SJCRH30 (cell line): Measurements from ENCODE around the gene CUTA. TPM values are rescaled to one million over a fixed set of nuclear protein-coding genes. Genes with fewer than 3 reads are reported as not detected.
"Not testable (repeated sequence)": the region's sequence is repeated elsewhere in the genome, so short reads cannot be mapped to it uniquely, and the experiment has no call there.

Experiments used
- DNase-seq, 2 experiments: peaks; one replicate each; pipeline ENCODE4 v3.0.0-alpha.2; 2015 to 2020
- H3K27ac ChIP-seq: fragments of 250-450 bp; sonication (Bioruptor Pico); 2 replicates; pipeline ENCODE4 v1.5.1; 2020; ENCODE audit warnings: mild to moderate bottlenecking, moderate library complexity
- H3K27me3 ChIP-seq: fragments of 250-450 bp; sonication (Bioruptor Pico); 2 replicates; pipeline ENCODE4 v1.5.1; 2020; ENCODE audit warnings: mild to moderate bottlenecking, moderate library complexity
- H3K36me3 ChIP-seq: fragments of 250-450 bp; sonication (Bioruptor Pico); 2 replicates; pipeline ENCODE4 v1.5.1; 2020; ENCODE audit warnings: mild to moderate bottlenecking, moderate library complexity
- H3K4me1 ChIP-seq: fragments of 250-450 bp; sonication (Bioruptor Pico); 2 replicates; pipeline ENCODE4 v1.5.1; 2020; ENCODE audit warnings: mild to moderate bottlenecking, moderate library complexity
- H3K4me3 ChIP-seq: fragments of 250-450 bp; sonication (Bioruptor Pico); 2 replicates; pipeline ENCODE4 v1.5.1; 2020; ENCODE audit warnings: mild to moderate bottlenecking, moderate library complexity
- H3K9me3 ChIP-seq: fragments of 250-450 bp; sonication (Bioruptor Pico); replicated peaks from 2 replicates; pipeline ENCODE4 v1.5.1; 2020; ENCODE audit warnings: mild to moderate bottlenecking, moderate library complexity
- total RNA-seq: library from RNA; depleted of rRNA; stranded (reverse); fragments of >200 nt; shearing (Covaris generic); gene quantifications from 2 replicates; pipeline ENCODE4 v1.2.3, GENCODE V29; 2014

The CUTA gene
- total RNA-seq, 1 experiment from 2014 or later = 181 TPM

DNA sequence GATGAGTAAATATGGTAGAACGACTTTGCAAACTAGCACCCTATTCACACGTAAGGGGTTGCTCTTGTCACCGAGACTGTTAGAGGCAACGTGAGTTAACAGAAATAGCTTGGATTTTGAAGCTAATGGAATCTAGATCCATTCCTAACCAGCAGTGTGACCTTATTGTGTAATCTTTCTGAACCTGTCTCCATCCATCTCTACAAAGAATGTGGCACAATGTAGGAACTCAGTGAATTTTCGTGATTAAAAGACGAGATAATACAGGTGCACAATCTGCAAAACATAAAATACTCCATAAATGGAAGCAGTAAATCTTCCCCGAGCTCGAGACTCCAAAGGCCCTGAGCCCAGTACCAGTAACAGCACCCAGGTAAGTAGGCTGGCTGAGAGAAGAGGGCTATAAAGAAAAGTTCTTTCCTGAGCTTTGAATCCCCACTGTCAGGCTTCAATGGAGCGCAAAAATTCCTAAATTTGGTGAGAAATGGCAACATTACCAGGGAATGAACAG lies 27.1 kb downstream of the CUTA start:
- no peak for DNase-seq
- H3K9me3 ChIP-seq = no peaks in the 10 kb centered on the region
- no peaks in the 10 kb centered on the region for H3K27me3 ChIP-seq
- peaks cover 11% of the 10 kb centered on the region for H3K4me1 ChIP-seq
- H3K27ac ChIP-seq = peak overlapping the region; percentile 53
- peak overlapping the region; percentile 37 for H3K4me3 ChIP-seq
- H3K36me3 ChIP-seq = peaks cover 12% of the 10 kb centered on the region; the same call in 1 of the 2 replicates

DNA sequence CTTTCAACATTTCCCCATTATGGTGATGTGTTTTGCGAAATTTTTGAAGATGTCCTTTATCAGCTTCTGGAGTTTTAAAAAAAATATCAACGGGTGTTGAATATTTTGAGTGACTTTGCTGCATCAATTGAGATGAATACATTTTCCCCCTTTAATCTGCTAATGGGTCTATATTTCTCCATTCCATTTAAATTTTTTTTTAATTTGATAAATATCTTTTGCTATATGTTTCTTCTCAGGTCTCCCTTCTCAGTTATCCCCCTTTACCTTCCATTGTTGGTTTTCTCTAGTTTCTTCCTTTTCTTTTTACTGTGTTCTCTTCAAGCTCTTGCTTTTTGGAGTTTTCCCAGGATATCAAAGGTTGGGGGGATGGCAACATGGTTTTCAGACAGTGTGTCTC lies 27.7 kb downstream of the CUTA start:
- H3K27me3 ChIP-seq = no peaks in the 10 kb centered on the region
- no peak overlapping the region for H3K4me3 ChIP-seq
- no peak for DNase-seq
- no peaks in the 10 kb centered on the region for H3K9me3 ChIP-seq
- peaks cover 11% of the 10 kb centered on the region for H3K4me1 ChIP-seq
- H3K36me3 ChIP-seq = peaks cover 7% of the 10 kb centered on the region; the same call in 1 of the 2 replicates
- no peak overlapping the region for H3K27ac ChIP-seq

DNA sequence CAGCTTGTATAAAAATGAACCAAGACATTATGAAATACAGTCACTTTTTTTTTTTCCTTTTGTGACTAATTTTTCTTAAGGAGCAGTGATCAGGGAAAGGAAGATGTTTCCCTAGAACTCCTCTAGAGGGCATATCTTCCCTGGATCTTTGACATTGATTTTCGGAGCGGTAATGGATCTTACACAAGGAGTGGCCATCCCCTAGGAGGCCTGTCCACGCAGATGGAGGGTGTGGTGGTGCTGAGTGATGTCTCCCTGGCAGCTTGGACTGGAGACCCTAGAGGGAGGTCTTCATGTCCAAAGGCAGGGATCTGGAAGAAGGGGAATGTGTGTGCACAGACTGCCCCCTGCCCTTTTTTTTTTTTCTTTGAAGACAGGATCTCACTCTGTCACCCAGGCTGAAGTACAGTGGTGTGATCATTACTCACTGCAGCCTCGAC lies 33.3 kb downstream of the CUTA start:
- Histone ChIP-seq H3K27ac (no peak overlapping the region), H3K4me3 (no peak overlapping the region), H3K9me3 (no peaks in the 10 kb centered on the region), H3K36me3 (no peaks in the 10 kb centered on the region), H3K4me1 (no peaks in the 10 kb centered on the region), H3K27me3 (no peaks in the 10 kb centered on the region; the same call in 1 of the 2 replicates)
- no peak for DNase-seq

DNA sequence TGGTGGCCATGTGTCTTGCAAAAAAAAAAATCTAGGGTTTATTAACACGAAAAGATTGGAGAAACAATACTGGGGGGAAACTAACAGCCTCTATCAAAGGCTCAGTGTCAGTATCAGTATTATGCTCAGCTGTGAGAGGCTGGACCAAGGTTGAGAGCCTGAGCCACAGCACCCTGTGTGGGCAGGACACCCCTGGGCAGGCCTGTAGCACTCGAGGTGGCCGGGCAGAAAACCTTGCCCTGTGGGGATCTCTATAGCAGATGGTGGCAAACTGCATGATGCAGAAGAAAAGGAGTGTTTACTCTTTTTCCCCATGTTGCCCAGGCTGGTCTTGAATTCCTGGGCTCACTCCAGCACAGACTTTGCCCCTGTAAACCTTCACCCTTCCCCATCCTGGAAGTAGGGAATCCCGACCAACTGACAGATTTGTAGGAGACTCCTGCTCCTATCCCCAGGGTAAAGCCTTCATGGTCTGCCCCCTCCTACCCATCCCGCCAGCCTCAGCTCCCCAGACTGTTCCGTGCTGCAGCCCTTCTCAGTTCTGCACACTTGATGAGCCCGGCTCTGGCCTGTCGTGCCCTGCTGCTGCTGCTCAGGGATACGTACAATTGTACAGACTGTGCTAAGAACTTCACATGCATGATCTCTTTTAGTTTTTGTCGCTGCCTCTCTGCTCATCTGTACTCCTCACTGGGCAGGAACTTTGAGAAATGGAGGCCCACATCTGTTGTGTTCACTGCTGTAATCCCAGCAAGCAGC lies 34.3 kb downstream of the CUTA start:
- Histone ChIP-seq H3K4me3 (no peak overlapping the region), H3K36me3 (no peaks in the 10 kb centered on the region), H3K9me3 (no peaks in the 10 kb centered on the region), H3K27me3 (no peaks in the 10 kb centered on the region; the same call in 1 of the 2 replicates), H3K27ac (no peak overlapping the region), H3K4me1 (no peaks in the 10 kb centered on the region)
- DNase-seq = no peak

DNA sequence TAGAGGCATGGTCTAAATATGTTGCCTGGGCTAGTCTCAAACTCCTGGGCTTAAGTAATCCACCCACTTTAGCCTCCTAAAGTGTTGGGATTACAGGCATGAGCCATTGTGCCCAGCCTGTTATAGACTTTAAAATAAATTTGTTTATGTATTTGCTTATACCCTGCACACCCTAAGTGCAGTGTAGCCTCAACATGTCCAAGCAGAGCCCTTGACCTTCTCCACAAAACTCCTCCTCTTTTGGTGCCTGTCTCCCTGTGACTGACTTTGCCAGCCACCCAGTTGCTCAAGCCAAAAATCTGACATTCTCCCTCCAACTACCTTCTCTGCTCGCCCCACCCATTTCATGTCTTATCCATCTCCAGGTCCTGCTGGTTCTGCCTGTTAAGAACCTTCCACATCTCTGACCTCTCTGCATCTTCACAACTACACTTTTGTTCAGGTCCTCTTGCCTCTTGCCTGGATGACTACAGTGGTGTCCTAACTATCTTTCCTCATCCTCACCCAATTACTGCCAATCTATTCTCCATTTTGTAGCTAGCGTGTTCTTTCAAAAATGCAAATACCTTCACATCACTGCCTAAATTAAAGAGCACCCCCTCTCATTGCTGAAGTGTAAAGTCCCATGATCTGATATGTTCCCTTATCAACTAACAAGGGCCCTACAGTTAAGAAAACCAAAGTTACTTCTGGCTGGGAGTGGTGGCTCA lies 37.5 kb downstream of the CUTA start:
- no peak overlapping the region for H3K27ac ChIP-seq
- no peak for DNase-seq
- H3K4me3 ChIP-seq = no peak overlapping the region
- H3K27me3 ChIP-seq = no peaks in the 10 kb centered on the region; the same call in 1 of the 2 replicates
- no peaks in the 10 kb centered on the region for H3K36me3 ChIP-seq
- no peaks in the 10 kb centered on the region for H3K9me3 ChIP-seq
- no peaks in the 10 kb centered on the region for H3K4me1 ChIP-seq

DNA sequence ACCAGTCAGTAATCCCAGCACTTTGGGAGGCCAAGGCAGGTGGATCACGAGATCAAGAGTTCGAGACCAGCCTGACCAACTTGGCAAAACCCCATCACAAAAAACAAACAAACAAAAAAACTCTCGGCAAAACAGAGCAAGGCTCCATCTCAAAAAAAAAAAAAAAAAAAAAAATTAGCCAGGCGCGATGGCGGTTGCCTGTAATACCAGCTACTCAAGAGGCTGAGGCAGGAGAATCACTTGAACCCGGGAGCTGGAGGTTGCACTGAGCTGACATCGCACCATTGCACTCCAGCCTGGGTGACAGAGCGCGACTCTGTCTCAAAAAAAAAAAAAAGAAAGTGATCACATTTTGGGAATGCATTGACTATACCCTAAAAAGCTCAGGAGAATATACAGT lies 38.7 kb downstream of the CUTA start:
- H3K4me1 ChIP-seq, H3K9me3 ChIP-seq, H3K27ac ChIP-seq, DNase-seq, H3K27me3 ChIP-seq, H3K4me3 ChIP-seq, H3K36me3 ChIP-seq: not testable (repeated sequence)

DNA sequence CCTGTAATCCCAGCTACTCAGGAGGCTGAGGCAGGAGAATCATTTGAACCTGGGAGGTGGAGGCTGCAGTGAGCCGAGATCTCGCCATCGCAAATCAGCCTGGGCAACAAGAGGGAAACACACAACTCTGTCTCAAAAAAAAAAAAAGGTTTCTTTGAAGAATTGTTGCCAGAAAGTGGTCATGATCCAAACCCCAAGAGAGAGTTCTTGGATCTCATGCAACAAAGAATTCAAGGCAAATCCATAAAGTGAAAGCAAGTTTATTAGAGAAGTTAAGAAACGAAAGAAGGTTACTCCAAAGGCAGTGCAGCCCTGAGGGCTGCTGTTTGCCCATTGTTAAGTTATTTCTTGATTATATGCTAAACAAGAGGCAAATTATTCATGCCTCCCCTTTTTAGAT lies 40.7 kb downstream of the CUTA start:
- H3K4me1 ChIP-seq = no peaks in the 10 kb centered on the region
- no peak overlapping the region for H3K4me3 ChIP-seq
- H3K27me3 ChIP-seq = no peaks in the 10 kb centered on the region; the same call in 1 of the 2 replicates
- no peaks in the 10 kb centered on the region for H3K36me3 ChIP-seq
- no peak for DNase-seq
- H3K27ac ChIP-seq = no peak overlapping the region
- no peaks in the 10 kb centered on the region for H3K9me3 ChIP-seq

DNA sequence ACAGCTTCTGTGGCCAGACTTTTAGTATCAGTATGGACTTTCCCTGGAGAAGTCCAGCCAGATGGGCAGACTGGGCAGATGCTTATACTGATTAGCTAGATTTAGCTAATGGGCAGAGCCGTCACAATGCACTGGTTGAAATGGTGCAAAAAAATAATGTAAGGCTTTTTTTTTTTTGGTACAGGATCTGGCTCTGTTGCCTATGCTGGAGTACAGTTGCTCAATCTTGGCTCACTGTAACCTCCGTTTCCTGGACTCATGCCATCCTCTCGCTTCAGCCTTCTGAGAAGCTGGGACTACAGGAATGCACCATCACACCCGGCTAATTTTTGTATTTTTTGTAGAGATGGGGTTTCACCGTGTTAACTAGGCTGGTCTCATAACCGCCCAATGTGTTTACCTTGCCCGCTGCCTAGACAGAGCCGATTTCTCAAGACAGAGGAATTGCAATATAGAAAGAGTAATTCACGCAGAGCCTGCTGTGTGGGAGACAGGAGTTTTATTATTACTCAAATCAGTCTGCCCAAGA lies 42.7 kb downstream of the CUTA start:
- H3K4me3 ChIP-seq = no peak overlapping the region
- no peak overlapping the region for H3K27ac ChIP-seq
- H3K4me1 ChIP-seq = no peaks in the 10 kb centered on the region
- peak in 1 of 2 experiments; percentile 38 for DNase-seq
- H3K27me3 ChIP-seq = no peaks in the 10 kb centered on the region; the same call in 1 of the 2 replicates
- H3K9me3 ChIP-seq = no peaks in the 10 kb centered on the region
- no peaks in the 10 kb centered on the region for H3K36me3 ChIP-seq

DNA sequence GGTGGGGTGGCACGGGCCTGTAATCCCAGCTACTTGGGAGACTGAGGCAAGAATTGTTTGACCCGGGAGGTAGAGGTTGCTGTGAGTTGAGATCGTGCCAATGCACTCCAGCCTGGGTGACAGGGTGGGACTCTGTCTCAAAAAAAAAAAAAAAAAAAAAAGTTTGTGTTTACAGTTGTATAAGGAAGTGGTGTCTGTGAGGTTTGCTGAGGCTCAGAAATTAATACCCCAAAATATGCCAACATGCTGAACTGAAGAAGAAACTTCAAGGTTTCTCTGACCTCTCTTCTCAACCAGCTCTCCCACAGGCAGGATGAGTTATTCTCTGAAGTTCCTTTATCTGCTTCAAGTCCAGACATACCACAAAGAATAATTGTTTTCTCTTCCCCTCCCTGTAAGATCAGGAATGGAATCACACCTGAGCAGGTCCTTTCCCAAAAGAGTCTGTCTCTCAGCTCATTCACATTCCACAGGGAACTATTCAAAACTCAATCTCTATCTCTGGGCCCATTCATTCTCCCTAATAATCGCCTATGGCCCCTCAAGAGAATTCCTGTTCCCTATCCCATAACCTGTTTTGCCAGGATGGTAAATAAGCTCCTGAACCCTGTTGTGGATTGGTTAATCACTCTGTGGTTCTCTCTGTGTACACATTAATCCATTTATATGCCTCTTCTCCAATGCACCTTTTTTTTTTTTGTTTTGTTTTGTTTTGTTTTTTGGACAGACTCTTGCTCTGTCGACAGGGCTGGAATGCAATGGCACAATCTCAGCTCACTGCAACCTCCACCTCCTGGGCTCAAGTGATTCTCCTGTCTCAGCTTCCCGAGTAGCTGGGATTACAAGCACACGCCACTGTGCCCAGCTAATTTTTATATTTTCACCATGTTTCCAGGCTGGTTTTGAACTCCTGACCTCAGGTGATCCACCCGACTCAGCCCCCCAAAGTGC lies 43.7 kb downstream of the CUTA start:
- no peak overlapping the region for H3K27ac ChIP-seq

DNA sequence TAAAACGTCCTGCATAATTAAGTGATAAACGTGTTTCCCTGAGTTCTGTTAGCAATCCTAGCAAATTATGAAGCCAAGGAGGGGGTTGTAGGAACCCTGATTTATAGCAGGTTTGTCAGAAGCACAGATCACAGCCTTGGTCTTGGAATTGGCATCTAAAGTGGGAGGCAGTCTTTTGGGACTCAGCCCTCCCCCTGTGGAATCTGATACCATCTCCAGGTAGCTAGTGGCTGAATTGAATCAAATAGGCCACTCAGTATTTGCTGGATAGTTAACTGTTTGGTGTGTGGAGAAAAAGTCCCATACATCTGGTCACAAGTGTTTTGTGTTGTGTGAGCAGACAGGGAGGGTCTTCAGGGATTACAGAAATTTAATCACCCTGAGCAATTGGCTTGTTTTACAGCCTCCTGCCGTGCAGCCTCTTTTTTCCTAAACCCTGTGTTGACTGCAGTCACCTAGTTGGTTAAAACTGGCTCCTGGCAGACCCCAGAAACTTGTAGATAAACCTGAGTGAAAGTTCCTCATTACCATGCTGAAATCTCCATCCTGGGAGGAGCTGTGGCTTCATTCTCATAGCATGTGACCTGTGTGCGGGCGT lies 45.3 kb downstream of the CUTA start:
- Histone ChIP-seq H3K36me3 (no peaks in the 10 kb centered on the region), H3K4me3 (no peak overlapping the region), H3K4me1 (no peaks in the 10 kb centered on the region), H3K9me3 (no peaks in the 10 kb centered on the region), H3K27me3 (no peaks in the 10 kb centered on the region; the same call in 1 of the 2 replicates), H3K27ac (no peak overlapping the region)
- no peak for DNase-seq

More for the DNA sequence above, 43.7 kb downstream of the CUTA start:
- Histone ChIP-seq H3K4me1 (no peaks in the 10 kb centered on the region), H3K27me3 (no peaks in the 10 kb centered on the region; the same call in 1 of the 2 replicates), H3K36me3 (no peaks in the 10 kb centered on the region), H3K4me3 (no peak overlapping the region), H3K9me3 (no peaks in the 10 kb centered on the region)
- no peak for DNase-seq

DNA sequence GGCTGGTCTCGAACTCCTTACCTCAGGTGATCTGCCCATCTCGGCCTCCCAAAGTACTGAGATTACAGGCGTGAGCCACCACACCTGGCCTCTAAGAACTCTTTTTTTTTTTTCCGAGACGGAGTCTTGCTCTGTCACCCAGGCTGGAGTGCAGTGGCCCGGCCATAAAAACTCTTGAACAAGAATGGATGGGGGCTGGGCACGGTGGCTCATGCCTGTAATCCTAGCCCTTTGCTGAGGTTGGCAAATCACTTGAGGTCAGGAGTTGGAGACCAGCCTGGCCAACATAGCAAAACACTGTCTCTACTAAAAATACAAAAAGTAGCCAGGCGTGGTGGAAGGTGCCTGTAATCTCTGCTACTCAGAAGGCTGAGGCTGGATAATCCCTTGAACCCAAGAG lies 46.0 kb downstream of the CUTA start:
- not testable (repeated sequence) for H3K27me3 ChIP-seq, H3K4me3 ChIP-seq, H3K4me1 ChIP-seq, H3K27ac ChIP-seq, H3K9me3 ChIP-seq, H3K36me3 ChIP-seq, DNase-seq

DNA sequence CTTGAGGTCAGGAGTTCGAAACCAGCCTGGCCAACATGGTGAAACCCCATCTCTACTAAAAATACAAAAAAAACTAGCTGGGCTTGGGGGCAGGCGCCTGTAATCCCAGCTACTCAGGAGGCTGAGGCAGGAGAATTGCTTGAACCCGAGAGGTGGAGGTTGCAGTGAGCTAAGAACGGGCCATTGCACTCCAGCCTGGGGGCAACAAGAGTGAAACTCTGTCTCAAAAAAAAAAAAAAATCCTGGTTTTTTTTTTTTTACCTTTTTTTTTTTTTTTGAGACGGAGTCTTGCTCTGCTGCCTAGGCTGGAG lies 50.2 kb downstream of the CUTA start:
- not testable (repeated sequence) for DNase-seq, H3K9me3 ChIP-seq, H3K27me3 ChIP-seq, H3K4me1 ChIP-seq, H3K4me3 ChIP-seq, H3K27ac ChIP-seq, H3K36me3 ChIP-seq

DNA sequence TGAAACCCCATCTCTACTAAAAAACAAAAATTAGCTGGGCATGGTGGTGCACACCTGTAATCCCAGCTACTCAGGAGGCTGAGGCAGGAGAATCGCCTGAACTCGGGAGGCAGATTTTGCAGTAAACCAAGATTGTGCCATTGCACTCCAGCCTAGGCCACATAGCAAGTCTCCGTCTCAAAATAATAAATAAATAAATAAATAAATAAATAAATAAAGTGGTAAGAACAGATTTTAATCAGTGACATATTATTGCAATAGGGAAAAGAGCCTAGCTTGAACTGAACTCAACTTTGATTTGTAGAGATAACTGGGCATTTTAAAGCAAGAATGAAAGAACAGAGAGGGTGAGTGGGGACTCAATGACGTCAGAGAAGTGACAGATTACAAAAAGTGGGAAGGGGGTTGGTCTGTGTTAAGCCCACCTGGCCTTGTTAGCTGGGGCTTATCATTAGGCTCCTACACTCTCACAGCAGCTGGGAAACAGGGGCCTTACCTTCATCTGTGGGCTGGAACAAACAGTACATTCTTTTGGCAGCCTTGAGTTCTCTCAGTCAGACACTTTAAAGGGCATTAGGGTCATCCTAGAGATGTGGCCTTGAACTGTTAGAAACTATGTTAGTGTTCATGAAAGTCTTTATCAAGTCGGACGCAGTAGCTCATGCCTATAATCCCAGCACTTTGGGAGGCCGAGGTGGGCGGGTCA lies 50.7 kb downstream of the CUTA start:
- H3K4me3 ChIP-seq = no peak overlapping the region
- no peaks in the 10 kb centered on the region for H3K27me3 ChIP-seq

More for the DNA sequence above, 50.7 kb downstream of the CUTA start:
- DNase-seq = no peak
- H3K4me1 ChIP-seq = peaks cover 4% of the 10 kb centered on the region; the same call in 1 of the 2 replicates
- no peaks in the 10 kb centered on the region for H3K9me3 ChIP-seq
- no peak overlapping the region for H3K27ac ChIP-seq
- no peaks in the 10 kb centered on the region for H3K36me3 ChIP-seq
